Body of pancreas (tissue), 4 donors: Measurements from ENCODE around the gene DHX35.

Experiments
- CTCF ChIP-seq, 7 experiments: fragments of 450-650 bp in 4 of 7; fragments of 200-600 bp in 3 of 7; sonication (generic) in 3 of 7; IDR thresholded peaks; one replicate each; pipeline ENCODE4 v1.5.1; 2016 to 2019; ENCODE audit warnings: antibody characterized with exemption in 7 of 7
- POLR2A ChIP-seq, 3 donors: fragments of 450-650 bp; IDR thresholded peaks; one replicate each; pipeline ENCODE4 v1.6.1; 2016; ENCODE audit warnings: antibody characterized with exemption in 3 of 3, mild to moderate bottlenecking in 2 of 3

GRCh38 chr20:38987777-38988176, 25.6 kb downstream of the DHX35 start:
- TF ChIP-seq CTCF (IDR thresholded peaks at IDR 0.05) (no peak), POLR2A (IDR thresholded peaks at IDR 0.05) (no peak)
